ENCODE measurements around the gene GRHL3. TPM values are rescaled to one million over a fixed set of nuclear protein-coding genes. Genes with fewer than 3 reads are reported as not detected.

Gene GRHL3
- total and polyA plus RNA-seq, 2 donors (not counting 3 experiments of a cell fraction or from before 2014, with no cell fraction given): not detected

GRCh38 chr1:24344090-24344742 lies 25.1 kb downstream of the GRHL3 start:
- no TSS peak for BruUV-seq (replicated peaks)
- intact Hi-C loops (cut with micrococcal nuclease) (no loop called here), dilution Hi-C loops (cut with MboI; ENCODE audit: extremely low pct_ligation_motif_present, low sequenced_read_pairs) (no loop called here)
- H2AFZ ChIP-seq (ENCODE audit: low read depth, low read length): no peak overlapping the region
- no peak overlapping the region for H3K9ac ChIP-seq (replicated peaks; ENCODE audit: extremely low read depth, insufficient read depth, low read length)
- CTCF ChIA-PET: interaction anchor here (1.9 to 2.7 kb wide), 2 partner anchors 47 to 142 kb away, joined by 10 to 11 read pairs; no protein-coding TSS in a partner anchor
- peaks cover 0 to 2% of the 10 kb centered on the region in 2 experiments for H3K27me3 ChIP-seq (ENCODE audit: control insufficient read depth in 2 of 2, insufficient read depth in 2 of 2, low read length in 2 of 2)
- no peaks in the 10 kb centered on the region for H3K36me3 ChIP-seq (ENCODE audit: control insufficient read depth in 2 of 2, extremely low read depth in 1 of 2, insufficient read depth in 2 of 2, low read length in 2 of 2)
- H3K4me1 ChIP-seq (ENCODE audit: control insufficient read depth, extremely low read depth, insufficient read depth, low read length): no peaks in the 10 kb centered on the region
- no peaks in the 10 kb centered on the region for H4K20me1 ChIP-seq (replicated peaks; ENCODE audit: control insufficient read depth, extremely low read depth, insufficient read depth, low read length)
- no peak overlapping the region for H3K4me2 ChIP-seq (ENCODE audit: insufficient read depth, low read length)
- no peak for FAIRE-seq
- POLR2A ChIA-PET: no interaction called here
- H3K4me3 ChIP-seq (replicated peaks in 1 of 3; ENCODE audit: insufficient read depth in 1 of 3, low read depth in 1 of 3, low read length in 3 of 3): no peak overlapping the region
- no peaks in the 10 kb centered on the region for H3K9me1 ChIP-seq (replicated peaks; ENCODE audit: control insufficient read depth, extremely low read depth, insufficient read depth, low read length)
- H3K79me2 ChIP-seq (ENCODE audit: control insufficient read depth, insufficient read depth, low read length): no peaks in the 10 kb centered on the region
- H3K27ac ChIP-seq (ENCODE audit: insufficient read depth, low read depth, low read length): no peak overlapping the region
- no peak for DNase-seq (ENCODE audit: low read depth, low spot score)
- H3K9me3 ChIP-seq (replicated peaks; ENCODE audit: control insufficient read depth, insufficient read depth, low read length): no peaks in the 10 kb centered on the region
- TF ChIP-seq CTCF (IDR thresholded peaks at IDR 0.05; ENCODE audit: extremely low read depth in 1 of 2, insufficient read depth in 1 of 2, low read depth in 1 of 2, low read length in 2 of 2): no peak
- no peak for TF ChIP-seq EZH2 (IDR thresholded peaks at IDR 0.05; ENCODE audit: borderline replicate concordance, low read depth, low read length, severe bottlenecking)
- TF ChIP-seq GATA2 (IDR thresholded peaks at IDR 0.05; ENCODE audit: insufficient read depth, insufficient read length, low read depth, low read length): no peak
- no peak for TF ChIP-seq JUN (IDR thresholded peaks at IDR 0.05; ENCODE audit: borderline replicate concordance, insufficient read depth, insufficient read length, low read depth)
- no peak for TF ChIP-seq FOS (IDR thresholded peaks at IDR 0.05; ENCODE audit: borderline replicate concordance, insufficient read depth, low read length)
- no peak for TF ChIP-seq POLR2A (IDR thresholded peaks at IDR 0.05; ENCODE audit: low read depth, low read length)
- no peak for TF ChIP-seq MYC (IDR thresholded peaks at IDR 0.05; ENCODE audit: low read depth, low read length)
- no peak for TF ChIP-seq MAX (IDR thresholded peaks at IDR 0.05; ENCODE audit: insufficient read depth, insufficient read length)
- no peak for TF ChIP-seq POLR2AphosphoS5 (IDR thresholded peaks at IDR 0.05; ENCODE audit: insufficient read depth, low read depth, low read length)
